H9 (cell line): Measurements from ENCODE around the gene HTT-AS. TPM values are rescaled to one million over a fixed set of nuclear protein-coding genes. Genes with fewer than 3 reads are reported as not detected.

ENCODE experiments used
- DNase-seq: peaks from one replicate; pipeline ENCODE4 v3.0.0-alpha.2; 2017
- H2AFZ ChIP-seq: one replicate; pipeline ENCODE4 v1.6.1; 2013; ENCODE audit warnings: mild to moderate bottlenecking, low read length, control low read depth, moderate library complexity
- H2AK5ac ChIP-seq: 2 replicates; pipeline ENCODE4 v1.6.1; 2013; ENCODE audit warnings: low read length, control low read depth, mixed read lengths; ENCODE audit not compliant: insufficient read length
- H2BK120ac ChIP-seq: one replicate; pipeline ENCODE4 v1.6.1; 2013; ENCODE audit warnings: low read depth, mild to moderate bottlenecking, low read length, control low read depth, inconsistent platforms; ENCODE audit not compliant: poor library complexity, severe bottlenecking
- H2BK12ac ChIP-seq: 2 replicates; pipeline ENCODE4 v1.6.1; 2013; ENCODE audit warnings: low read length, control low read depth, mixed read lengths, low read depth; ENCODE audit not compliant: insufficient read length
- H2BK15ac ChIP-seq: 2 replicates; pipeline ENCODE4 v1.6.1; 2013; ENCODE audit warnings: low read depth, low read length, control low read depth
- H2BK20ac ChIP-seq: one replicate; pipeline ENCODE4 v1.6.1; 2013; ENCODE audit warnings: low read depth, mild to moderate bottlenecking, low read length, control low read depth, inconsistent platforms; ENCODE audit not compliant: poor library complexity, severe bottlenecking
- H2BK5ac ChIP-seq: 2 replicates; pipeline ENCODE4 v1.6.1; 2013; ENCODE audit warnings: low read length, control low read depth, mixed read lengths; ENCODE audit not compliant: insufficient read length
- H3K14ac ChIP-seq: 2 replicates; pipeline ENCODE4 v1.6.1; 2013; ENCODE audit warnings: low read length, control low read depth; ENCODE audit not compliant: insufficient read depth
- H3K18ac ChIP-seq: 2 replicates; pipeline ENCODE4 v1.6.1; 2013; ENCODE audit warnings: low read depth, mild to moderate bottlenecking, mixed read lengths, low read length, control low read depth; ENCODE audit not compliant: insufficient read length
- H3K23ac ChIP-seq: 2 replicates; pipeline ENCODE4 v1.6.1; 2013; ENCODE audit warnings: low read length, control low read depth, mixed read lengths, low read depth; ENCODE audit not compliant: insufficient read length
- H3K23me2 ChIP-seq: 2 replicates; pipeline ENCODE4 v1.6.1; 2013; ENCODE audit warnings: low read depth, mild to moderate bottlenecking, mixed read lengths, low read length, control low read depth; ENCODE audit not compliant: insufficient read length, poor library complexity, severe bottlenecking
- H3K27ac ChIP-seq: 2 replicates; pipeline ENCODE4 v1.5.1; 2013; ENCODE audit warnings: low read length, control low read depth, mixed read lengths, low read depth; ENCODE audit not compliant: insufficient read length
- H3K27me3 ChIP-seq: 2 replicates; pipeline ENCODE4 v1.6.1; 2013; ENCODE audit warnings: low read length, control low read depth, inconsistent platforms; ENCODE audit not compliant: insufficient read depth
- H3K4ac ChIP-seq: 2 replicates; pipeline ENCODE4 v1.6.1; 2013; ENCODE audit warnings: low read depth, mild to moderate bottlenecking, control low read depth, inconsistent platforms, low read length, moderate library complexity
- H3K4me1 ChIP-seq: 2 replicates; pipeline ENCODE4 v1.6.1; 2013; ENCODE audit warnings: low read length, control low read depth, inconsistent platforms; ENCODE audit not compliant: insufficient read depth
- H3K4me2 ChIP-seq: 2 replicates; pipeline ENCODE4 v1.6.1; 2013; ENCODE audit warnings: low read length, control low read depth, mixed read lengths; ENCODE audit not compliant: insufficient read length, insufficient read depth
- H3K56ac ChIP-seq: 2 replicates; pipeline ENCODE4 v1.6.1; 2013; ENCODE audit warnings: low read depth, mild to moderate bottlenecking, mixed read lengths, low read length, control low read depth; ENCODE audit not compliant: insufficient read length
- H3K79me1 ChIP-seq: 2 replicates; pipeline ENCODE4 v1.6.1; 2013; ENCODE audit warnings: low read depth, mild to moderate bottlenecking, moderate library complexity, low read length, control low read depth, inconsistent platforms; ENCODE audit not compliant: insufficient read depth, poor library complexity, severe bottlenecking
- H3K79me2 ChIP-seq: 2 replicates; pipeline ENCODE4 v1.6.1; 2013; ENCODE audit warnings: low read length, control low read depth, inconsistent platforms; ENCODE audit not compliant: insufficient read depth
- H3K9ac ChIP-seq: 2 replicates; pipeline ENCODE4 v1.6.1; 2013; ENCODE audit warnings: low read length, control low read depth, mixed read lengths; ENCODE audit not compliant: insufficient read length; ENCODE audit errors: extremely low read depth
- H3K9me3 ChIP-seq: one replicate; pipeline ENCODE4 v1.6.1; 2013; ENCODE audit warnings: low read depth, low read length, inconsistent platforms; ENCODE audit not compliant: control insufficient read depth
- H3T11ph ChIP-seq: one replicate; pipeline ENCODE4 v1.6.1; 2013; ENCODE audit warnings: mild to moderate bottlenecking, low read length, control low read depth, inconsistent platforms
- H4K20me1 ChIP-seq: one replicate; pipeline ENCODE4 v1.6.1; 2013; ENCODE audit not compliant: control insufficient read depth, insufficient read length, insufficient read depth
- H4K5ac ChIP-seq: 2 replicates; pipeline ENCODE4 v1.6.1; 2013; ENCODE audit warnings: low read depth, mild to moderate bottlenecking, mixed read lengths, low read length, control low read depth; ENCODE audit not compliant: insufficient read length
- H4K8ac ChIP-seq: replicated peaks from 2 replicates; pipeline ENCODE4 v1.6.1; 2013; ENCODE audit warnings: low read length, control low read depth, mixed read lengths, low read depth; ENCODE audit not compliant: insufficient read length
- H4K91ac ChIP-seq: 2 replicates; pipeline ENCODE4 v1.6.1; 2013; ENCODE audit warnings: low read depth, mild to moderate bottlenecking, moderate library complexity, mixed read lengths, low read length, control low read depth; ENCODE audit not compliant: insufficient read length
- H3K27ac Mint-ChIP-seq, 3 experiments: 2 replicates in 2 of 3; 3 replicates in 1 of 3; pipeline ENCODE4 v1.8.0; 2020 to 2021; ENCODE audit warnings: mixed read lengths in 3 of 3, mild to moderate bottlenecking in 1 of 3, moderate library complexity in 1 of 3
- H3K27me3 Mint-ChIP-seq: 2 replicates; pipeline ENCODE4 v1.8.0; 2021; ENCODE audit warnings: low read depth, mild to moderate bottlenecking, moderate library complexity, mixed read lengths
- H3K36me3 Mint-ChIP-seq, 3 experiments: 2 replicates in 2 of 3; 3 replicates in 1 of 3; pipeline ENCODE4 v1.8.0; 2020 to 2021; ENCODE audit warnings: low read depth in 3 of 3, mixed read lengths in 3 of 3; ENCODE audit not compliant: insufficient read depth in 1 of 3
- H3K4me1 Mint-ChIP-seq, 2 experiments: 2 replicates each; pipeline ENCODE4 v1.8.0; 2020; ENCODE audit warnings: mixed read lengths in 2 of 2
- H3K4me3 Mint-ChIP-seq, 2 experiments: 2 replicates in 1 of 2; 3 replicates in 1 of 2; pipeline ENCODE4 v1.8.0; 2020 to 2021; ENCODE audit warnings: mild to moderate bottlenecking in 2 of 2, mixed read lengths in 2 of 2, moderate library complexity in 1 of 2
- H3K9me3 Mint-ChIP-seq, 2 experiments: 2 replicates in 1 of 2; 3 replicates in 1 of 2; pipeline ENCODE4 v1.8.0; 2020; ENCODE audit warnings: mild to moderate bottlenecking in 2 of 2, mixed read lengths in 2 of 2, moderate library complexity in 1 of 2
- WGBS: extraction: QIAGEN DNeasy Blood & Tissue Kit; methylation state at CpG from one replicate; pipeline ENCODE4 v1.1.7; 2013; ENCODE audit warnings: missing lambda C conversion rate, low lambda C conversion rate, mixed read lengths; ENCODE audit not compliant: insufficient read length; ENCODE audit errors: extremely low coverage; 5-methylcytosine and 5-hydroxymethylcytosine counted together
- total RNA-seq: library from RNA; stranded (reverse); gene quantifications from 2 replicates; pipeline ENCODE4 v1.2.1, GENCODE V29; 2021
- TF ChIP-seq, protein P1 (sequence below): fragments of 200-600 bp; sonication (generic); conservative IDR thresholded peaks from 3 replicates; pipeline ENCODE4 v1.8.0; 2021; ENCODE audit warnings: antibody characterized with exemption, mild to moderate bottlenecking

HTT-AS gene
- total RNA-seq, 1 experiment from 2014 or later, result not detected

DNA sequence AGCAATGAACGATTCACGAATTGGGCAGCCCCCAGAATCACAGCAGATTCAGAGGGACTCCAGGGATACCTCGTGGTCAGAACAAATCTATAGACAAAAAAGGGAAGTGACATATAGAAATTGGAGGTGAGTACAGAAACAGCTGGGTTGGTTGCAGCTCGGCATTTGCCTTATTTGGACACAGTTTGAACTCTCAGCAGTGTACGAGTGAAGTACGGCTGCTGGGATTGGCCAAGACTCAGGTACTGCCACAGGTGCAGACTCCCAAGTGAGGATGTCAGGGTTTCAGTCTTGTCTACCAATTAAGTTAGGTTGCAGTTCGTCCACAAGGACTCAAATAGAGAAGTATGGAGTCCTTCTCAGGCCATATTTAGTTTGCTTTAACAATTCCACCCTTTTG, 28.2 kb downstream of the HTT-AS start:
- Histone ChIP-seq H3K23ac (no peak overlapping the region), H3K9ac (no peak overlapping the region), H3K4ac (no peak overlapping the region), H2BK15ac (no peak overlapping the region), H4K5ac (no peak overlapping the region), H3K27ac (no peak overlapping the region), H3K79me1 (no peaks in the 10 kb centered on the region), H2BK5ac (no peak overlapping the region), H2AFZ (no peak overlapping the region), H4K8ac (no peak overlapping the region), H3K9me3 (no peaks in the 10 kb centered on the region), H3K14ac (no peak overlapping the region), H3K56ac (no peak overlapping the region), H2BK20ac (no peak overlapping the region), H2AK5ac (no peak overlapping the region), H2BK12ac (no peak overlapping the region), H3T11ph (no peak overlapping the region), H2BK120ac (no peak overlapping the region), H4K91ac (no peak overlapping the region), H3K4me1 (no peaks in the 10 kb centered on the region; the same call in 1 of the 2 replicates), H3K23me2 (no peaks in the 10 kb centered on the region), H3K79me2 (no peaks in the 10 kb centered on the region), H3K27me3 (no peaks in the 10 kb centered on the region), H4K20me1 (no peaks in the 10 kb centered on the region), H3K4me2 (no peak overlapping the region), H3K18ac (no peak overlapping the region)
- peaks cover 21 to 22% of the 10 kb centered on the region in 2 experiments for H3K4me1 Mint-ChIP-seq
- TF ChIP-seq, protein P1, sequence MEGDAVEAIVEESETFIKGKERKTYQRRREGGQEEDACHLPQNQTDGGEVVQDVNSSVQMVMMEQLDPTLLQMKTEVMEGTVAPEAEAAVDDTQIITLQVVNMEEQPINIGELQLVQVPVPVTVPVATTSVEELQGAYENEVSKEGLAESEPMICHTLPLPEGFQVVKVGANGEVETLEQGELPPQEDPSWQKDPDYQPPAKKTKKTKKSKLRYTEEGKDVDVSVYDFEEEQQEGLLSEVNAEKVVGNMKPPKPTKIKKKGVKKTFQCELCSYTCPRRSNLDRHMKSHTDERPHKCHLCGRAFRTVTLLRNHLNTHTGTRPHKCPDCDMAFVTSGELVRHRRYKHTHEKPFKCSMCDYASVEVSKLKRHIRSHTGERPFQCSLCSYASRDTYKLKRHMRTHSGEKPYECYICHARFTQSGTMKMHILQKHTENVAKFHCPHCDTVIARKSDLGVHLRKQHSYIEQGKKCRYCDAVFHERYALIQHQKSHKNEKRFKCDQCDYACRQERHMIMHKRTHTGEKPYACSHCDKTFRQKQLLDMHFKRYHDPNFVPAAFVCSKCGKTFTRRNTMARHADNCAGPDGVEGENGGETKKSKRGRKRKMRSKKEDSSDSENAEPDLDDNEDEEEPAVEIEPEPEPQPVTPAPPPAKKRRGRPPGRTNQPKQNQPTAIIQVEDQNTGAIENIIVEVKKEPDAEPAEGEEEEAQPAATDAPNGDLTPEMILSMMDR, result no peak
- peaks cover 0 to 2% of the 10 kb centered on the region in 2 experiments; a peak in 2 of 5 replicates for H3K9me3 Mint-ChIP-seq
- H3K36me3 Mint-ChIP-seq, result no peaks in the 10 kb centered on the region; a peak in 1 of 7 replicates
- H3K27ac Mint-ChIP-seq, result no peak overlapping the region
- H3K4me3 Mint-ChIP-seq, result no peak overlapping the region
- no peak for DNase-seq
- no peaks in the 10 kb centered on the region for H3K27me3 Mint-ChIP-seq
- no CpG with 5 or more reads among the region's 7 CpGs for WGBS
